AG08396 (cell line): ENCODE data around the gene MCCC1.
A peak's percentile ranks its signal among the peaks of the same experiment; 100 is the strongest.
"Not testable (repeated sequence)": the region's sequence is repeated elsewhere in the genome, so short reads cannot be mapped to it uniquely, and the experiment has no call there.

ENCODE experiments used
- DNase-seq: peaks from one replicate; pipeline ENCODE4 v3.0.0; 2012; ENCODE audit warnings: low spot score, mixed read lengths

Gene MCCC1

DNA sequence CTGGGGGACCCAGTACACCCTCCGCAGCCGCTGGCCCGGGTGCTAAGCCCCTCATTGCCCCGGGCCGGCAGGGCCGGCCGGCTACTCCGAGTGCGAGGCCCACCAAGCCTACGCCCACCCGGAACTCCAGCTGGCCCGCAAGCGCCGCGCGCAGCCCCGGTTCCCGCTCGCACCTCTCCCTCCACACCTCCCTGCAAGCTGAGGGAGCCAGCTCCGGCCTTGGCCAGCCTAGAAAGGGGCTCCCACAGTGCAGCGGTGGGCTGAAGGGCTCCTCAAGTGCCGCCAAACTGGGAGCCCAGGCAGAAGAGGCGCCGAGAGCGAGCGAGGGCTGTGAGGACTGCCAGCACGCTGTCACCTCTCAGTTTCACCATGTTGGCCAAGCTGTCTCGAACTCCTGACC, 4.7 kb upstream of the MCCC1 start:
- DNase-seq = not testable (repeated sequence)

- not testable (repeated sequence) for DNase-seq
Measured at GRCh38 chr3:183101040-183101439, 1.7 kb upstream of the MCCC1 start.

GRCh38 chr3:183100376-183100775, 1.1 kb upstream of the MCCC1 start:
- peak; percentile 65 for DNase-seq

DNA sequence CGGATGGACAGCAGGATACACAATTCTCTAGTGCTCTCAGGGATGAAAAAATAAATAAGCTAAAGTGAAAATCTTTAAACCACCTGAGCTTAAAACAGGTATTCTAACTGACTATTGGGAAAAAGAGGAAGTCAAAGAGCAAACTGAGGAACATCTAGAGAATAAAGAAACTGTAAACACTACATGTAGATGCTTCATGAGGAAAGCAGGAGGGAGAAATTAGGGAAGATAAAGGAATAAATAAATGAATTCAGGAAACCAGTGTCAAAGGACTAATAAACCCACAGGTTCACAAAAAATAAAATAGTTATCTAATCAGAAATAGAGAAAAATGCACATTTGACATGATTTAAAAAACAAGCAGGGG, 525 bp upstream of the MCCC1 start:
- no peak for DNase-seq

- no peak for DNase-seq
Measured at GRCh38 chr3:183098536-183099025, 715 bp downstream of the MCCC1 start.

DNA sequence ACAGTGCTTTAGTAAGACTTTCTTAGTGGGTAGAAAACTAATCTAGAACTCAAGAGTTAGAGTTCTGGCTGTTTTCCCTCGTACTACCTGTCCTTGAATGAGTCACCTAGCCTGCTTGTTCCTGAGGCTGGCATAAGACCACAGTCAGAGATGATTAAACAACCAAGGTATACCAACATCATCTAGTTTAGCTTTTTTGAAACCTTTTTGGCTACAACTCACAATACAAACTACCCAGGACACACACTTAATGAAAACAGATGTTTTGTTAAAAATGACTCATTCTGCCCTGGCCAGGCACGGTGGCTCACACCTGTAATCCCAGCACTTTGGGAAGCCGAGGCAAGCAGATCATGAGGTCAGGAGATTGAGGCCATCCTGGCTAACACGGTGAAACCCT, 4.6 kb downstream of the MCCC1 start:
- no peak for DNase-seq

- no peak for DNase-seq
Measured at GRCh38 chr3:183092256-183092655, 7.0 kb downstream of the MCCC1 start.

DNA sequence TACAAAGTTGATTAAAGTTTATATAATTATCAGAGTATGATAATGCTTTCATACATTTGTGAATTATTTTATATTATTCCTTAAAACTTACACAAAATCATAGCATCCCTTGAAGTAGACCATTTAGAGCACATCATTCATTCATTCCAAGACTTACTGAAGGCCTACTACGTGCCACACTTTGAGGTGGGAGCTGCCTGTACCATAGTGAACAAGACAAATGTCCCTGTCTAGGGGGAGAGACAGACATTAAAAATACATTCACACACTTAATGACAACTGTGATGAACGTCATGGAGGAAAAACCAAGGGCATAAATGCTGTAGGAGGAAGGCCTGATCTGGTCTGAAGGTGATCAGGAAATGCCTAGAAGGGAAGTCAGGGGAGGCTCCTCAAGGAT, 12.1 kb downstream of the MCCC1 start:
- no peak for DNase-seq

GRCh38 chr3:183085634-183086390, 13.5 kb downstream of the MCCC1 start:
- DNase-seq = peak; percentile 33

DNA sequence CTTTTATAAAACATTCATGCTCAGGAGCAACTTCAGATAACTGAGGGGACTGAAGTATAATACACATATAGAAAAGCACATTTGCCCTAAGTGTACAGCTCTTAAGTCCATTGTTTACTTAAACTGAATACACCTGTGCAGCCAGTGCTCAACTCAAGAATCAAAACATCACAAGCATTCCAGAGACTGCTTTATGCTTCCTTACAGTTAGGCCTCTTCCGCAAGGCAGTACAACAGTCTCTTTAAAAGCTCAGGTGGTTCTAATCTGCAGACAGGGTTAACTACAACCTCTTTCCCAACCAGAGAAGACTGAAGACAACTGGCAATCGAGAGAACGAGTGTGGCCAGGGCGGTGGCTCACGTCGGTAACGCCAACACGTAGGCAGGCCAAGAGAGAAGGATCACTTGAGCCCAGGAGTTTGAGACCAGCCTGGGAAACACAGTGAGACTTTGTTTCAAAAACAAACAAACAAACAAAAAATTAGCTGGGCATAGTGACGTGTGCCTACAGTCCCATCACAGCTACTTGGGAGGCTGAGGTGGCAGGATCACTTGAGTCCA, 16.9 kb downstream of the MCCC1 start:
- DNase-seq = no peak

DNA sequence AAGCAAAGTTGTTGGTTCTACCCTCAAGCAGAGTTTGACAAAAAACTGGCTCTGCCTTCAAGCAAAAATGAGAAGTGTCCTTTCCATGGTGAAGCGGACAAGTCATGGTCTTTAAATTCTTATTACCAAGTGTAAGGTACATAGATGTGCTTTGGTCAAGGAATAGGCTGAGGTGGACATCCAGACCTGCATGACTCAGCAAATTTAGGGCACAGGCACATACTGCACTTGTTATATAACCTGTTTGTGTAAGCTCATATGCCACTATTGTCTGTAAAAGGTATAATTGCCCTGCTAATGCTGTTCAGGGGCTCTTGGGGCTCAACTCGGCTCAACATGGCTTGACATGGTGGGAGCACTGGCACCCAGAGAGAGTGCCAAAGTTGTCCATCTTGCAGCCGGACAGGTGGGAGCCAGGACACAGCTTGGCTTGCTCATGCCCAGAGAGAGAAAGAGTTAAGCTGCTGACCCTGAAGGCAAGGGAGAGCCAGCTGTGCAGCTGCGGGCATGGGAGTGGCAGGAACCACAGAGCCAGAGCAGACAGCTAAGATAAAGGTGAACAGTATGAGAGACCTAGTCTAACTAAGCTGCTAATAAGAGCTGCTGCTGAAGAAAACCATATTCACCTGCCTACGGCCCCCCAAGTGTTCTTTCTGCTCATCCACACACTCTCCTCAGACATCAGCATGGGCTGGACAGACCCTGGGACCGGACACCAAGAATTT, 17.7 kb downstream of the MCCC1 start:
- no peak for DNase-seq

DNA sequence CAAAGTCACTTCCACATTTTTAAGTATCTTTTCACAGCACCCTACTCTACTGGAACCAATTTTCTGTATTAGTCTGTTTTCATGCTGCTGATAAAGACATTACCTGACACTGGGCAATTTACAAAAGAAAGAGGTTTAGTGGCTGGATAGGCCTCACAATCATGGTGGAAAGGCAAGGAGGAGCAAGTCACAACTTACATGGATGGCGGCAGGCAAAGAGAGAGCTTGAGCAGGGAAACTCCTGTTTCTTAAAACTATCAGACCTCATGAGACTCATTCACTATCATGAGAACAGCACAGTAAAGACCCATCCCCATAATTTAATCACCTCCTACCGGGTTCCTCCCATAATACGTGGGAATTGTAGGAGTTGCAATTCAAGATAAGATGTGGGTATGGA, 18.7 kb downstream of the MCCC1 start:
- no peak for DNase-seq

DNA sequence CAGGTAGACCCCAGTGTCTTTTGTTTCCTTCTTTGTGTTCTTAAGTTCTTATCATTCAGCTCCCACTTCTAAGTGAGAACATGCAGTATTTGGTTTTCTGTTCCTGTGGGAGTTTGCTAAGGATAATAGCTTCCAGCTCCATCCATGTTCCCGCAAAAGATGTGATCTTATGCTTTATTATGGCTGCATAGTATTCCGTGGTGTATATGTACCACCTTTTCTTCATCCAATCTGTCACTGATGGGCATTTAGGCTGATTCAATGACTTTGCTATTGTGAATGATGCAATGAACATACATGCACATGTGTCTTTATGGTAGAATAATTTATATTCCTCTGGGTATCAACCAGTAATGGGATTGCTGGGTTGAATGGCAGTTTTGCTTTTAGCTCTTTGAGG, 24.4 kb downstream of the MCCC1 start:
- no peak for DNase-seq

DNA sequence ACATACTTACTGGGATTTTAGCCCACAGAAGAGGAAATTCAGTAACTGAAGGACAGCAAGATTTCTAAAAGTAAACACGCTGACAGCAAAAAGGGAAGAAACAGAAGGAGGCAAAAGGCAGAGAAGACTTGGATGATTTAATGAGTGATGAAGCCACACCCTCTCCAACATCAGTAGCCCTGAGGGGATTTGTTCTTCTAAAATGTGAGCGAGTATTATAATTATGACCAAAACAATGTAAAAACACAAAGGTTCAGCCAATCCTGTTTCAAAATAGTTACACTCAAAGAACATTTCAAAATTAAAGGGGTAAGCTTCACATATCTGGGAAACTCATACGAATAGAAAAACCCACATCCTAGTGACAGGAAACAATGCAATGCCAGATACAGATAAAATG, 25.0 kb downstream of the MCCC1 start:
- no peak for DNase-seq

DNA sequence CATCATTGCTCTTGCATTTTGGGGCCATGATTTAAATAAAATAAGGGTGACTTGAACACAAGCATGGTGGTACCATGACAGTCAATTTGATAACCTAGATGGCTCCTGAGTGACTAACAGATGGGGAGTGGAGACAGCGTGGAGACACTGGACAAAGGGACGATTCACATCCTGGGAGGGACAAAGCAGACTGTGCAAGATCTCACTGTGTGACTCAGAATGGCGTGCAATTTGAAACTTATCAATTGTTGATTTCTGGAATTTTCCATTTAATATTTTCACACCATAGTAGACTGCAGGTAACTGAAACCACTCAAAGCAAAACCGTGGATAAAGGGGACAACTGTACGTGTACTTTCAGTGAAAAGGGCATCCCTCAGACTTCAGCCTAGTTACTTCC, 25.5 kb downstream of the MCCC1 start:
- no peak for DNase-seq

GRCh38 chr3:183070892-183071291, 28.4 kb downstream of the MCCC1 start:
- DNase-seq = no peak

GRCh38 chr3:183069086-183069485, 30.2 kb downstream of the MCCC1 start:
- no peak for DNase-seq

- DNase-seq = not testable (repeated sequence)
Measured at GRCh38 chr3:183066891-183067290, 32.4 kb downstream of the MCCC1 start.

- DNase-seq = no peak
Measured at GRCh38 chr3:183064475-183064874, 34.8 kb downstream of the MCCC1 start.

DNA sequence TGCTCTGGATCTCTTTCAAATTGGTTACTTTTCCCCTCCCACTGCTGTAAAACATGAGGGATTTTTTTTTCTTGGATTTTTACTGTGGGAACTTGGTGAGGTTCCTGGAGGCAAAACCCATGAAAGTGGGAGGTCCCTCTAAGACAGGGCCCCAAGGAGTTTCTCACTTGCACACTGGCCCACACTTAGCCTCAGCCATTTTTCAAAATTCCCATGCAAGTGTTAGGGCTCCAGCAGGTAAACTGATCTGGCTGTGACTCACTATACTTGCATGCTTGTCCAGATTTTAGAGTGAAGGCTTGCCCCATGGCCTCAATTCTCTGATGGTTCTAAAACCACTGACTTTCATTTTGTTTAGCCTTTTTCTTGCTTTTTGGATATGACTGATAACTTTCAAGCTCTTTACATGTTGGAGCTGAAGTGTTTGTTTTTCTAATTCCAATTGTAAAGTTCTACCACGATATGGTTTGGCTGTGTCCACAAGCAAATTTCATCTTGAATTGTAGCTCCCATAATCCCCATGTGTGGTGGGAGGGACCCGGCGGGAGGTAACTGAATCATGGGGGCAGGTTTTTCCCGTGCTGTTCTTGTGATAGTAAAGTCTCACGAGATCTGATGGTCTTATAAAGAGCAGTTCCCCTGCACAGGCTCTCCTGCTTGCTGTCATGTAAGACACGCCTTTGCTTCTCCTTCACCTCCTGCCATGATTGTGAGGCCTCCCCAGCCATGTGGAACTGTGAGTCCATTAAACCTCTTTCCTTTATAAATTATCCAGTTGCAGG, 37.7 kb downstream of the MCCC1 start:
- DNase-seq = peak; percentile 24

DNA sequence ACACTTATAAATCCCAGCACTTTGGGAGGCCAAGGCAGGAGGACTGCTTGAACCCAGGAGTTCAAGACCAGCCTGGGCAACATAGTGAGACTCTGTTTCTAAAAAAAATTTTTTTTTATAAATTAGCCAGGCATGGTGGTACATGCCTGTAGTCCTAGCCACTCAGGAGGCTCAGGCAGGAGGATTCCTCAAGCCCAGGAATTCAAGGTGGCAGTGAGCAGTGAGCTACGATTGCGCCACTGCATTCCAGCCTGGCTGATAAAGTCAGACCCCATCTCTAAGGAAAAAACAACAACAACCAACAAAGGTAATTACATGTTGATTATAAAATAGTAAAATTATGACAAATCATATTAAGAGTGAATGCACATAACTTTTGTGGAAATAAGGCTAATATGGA, 40.9 kb downstream of the MCCC1 start:
- DNase-seq = no peak

- DNase-seq = no peak
Measured at GRCh38 chr3:183050706-183051105, 48.6 kb downstream of the MCCC1 start.
